SK-N-SH (cell line): ENCODE data around the gene RNF111. TPM values are rescaled to one million over a fixed set of nuclear protein-coding genes. Genes with fewer than 3 reads are reported as not detected.

ENCODE experiments used
- CTCF ChIA-PET: fragments of 300-600, 350-600 bp; formaldehyde crosslinking; extraction: SDS; loops from one replicate; lab custom pipeline; 2021; lab: Yijun Ruan, JAX
- POLR2A ChIA-PET: fragments of 350-600 bp; sonication (Branson Sonifier 250); formaldehyde crosslinking; extraction: SDS; loops from one replicate; lab custom pipeline; 2020; ENCODE audit warnings: antibody characterized with exemption, inconsistent platforms; lab: Yijun Ruan, JAX
- DNase-seq: peaks from one replicate; pipeline ENCODE4 v3.0.0; 2012
- H2AFZ ChIP-seq: fragments of 200-600 bp; sonication (generic); 2 replicates; pipeline ENCODE4 v1.8.1; 2016; ENCODE audit warnings: antibody characterized with exemption, mild to moderate bottlenecking, low read depth
- H3F3A ChIP-seq: fragments of 200-600 bp; sonication (generic); replicated peaks from 2 replicates; pipeline ENCODE3; 2016; ENCODE audit warnings: antibody characterized with exemption, mild to moderate bottlenecking; ENCODE audit not compliant: insufficient read depth
- H3K27ac ChIP-seq, 2 experiments: fragments of 200-500 bp in 1 of 2; fragments of 200-600 bp in 1 of 2; sonication (Bioruptor generic) in 1 of 2; sonication (generic), shearing (Covaris generic) in 1 of 2; 2 replicates each; pipeline versions ENCODE4 v1.5.1 to v1.6.1; 2014 to 2016; ENCODE audit warnings: low read depth in 2 of 2, inconsistent platforms in 1 of 2, low read length in 1 of 2, mild to moderate bottlenecking in 1 of 2, mixed read lengths in 1 of 2
- H3K27me3 ChIP-seq: fragments of 200-600 bp; sonication (generic), shearing (Covaris generic); 2 replicates; pipeline ENCODE4 v1.6.1; 2016; ENCODE audit warnings: mixed run types; ENCODE audit not compliant: insufficient read depth
- H3K36me3 ChIP-seq, 2 experiments: fragments of 200-500 bp in 1 of 2; fragments of 200-600 bp in 1 of 2; sonication (Bioruptor generic) in 1 of 2; sonication (generic) in 1 of 2; replicated peaks in 1 of 2; 2 replicates each; pipeline versions ENCODE3 to v1.5.1; 2014 to 2016; ENCODE audit warnings: low read length in 1 of 2, mild to moderate bottlenecking in 1 of 2; ENCODE audit not compliant: insufficient read depth in 2 of 2, control insufficient read depth in 1 of 2
- H3K4me1 ChIP-seq, 2 experiments: fragments of 200-500 bp in 1 of 2; fragments of 200-600 bp in 1 of 2; sonication (Bioruptor generic) in 1 of 2; sonication (generic), shearing (Covaris generic) in 1 of 2; 2 replicates each; pipeline versions ENCODE4 v1.5.1 to v1.6.1; 2014 to 2016; ENCODE audit warnings: low read depth in 1 of 2, low read length in 1 of 2, mixed run types in 1 of 2; ENCODE audit not compliant: insufficient read depth in 2 of 2, control insufficient read depth in 1 of 2
- H3K4me2 ChIP-seq: fragments of 200-600 bp; sonication (generic), shearing (Covaris generic); 2 replicates; pipeline ENCODE4 v1.6.1; 2017; ENCODE audit warnings: mixed run types
- H3K4me3 ChIP-seq, 2 experiments: fragments of 200-500 bp in 1 of 2; fragments of 200-600 bp in 1 of 2; sonication (Bioruptor generic) in 1 of 2; sonication (generic), shearing (Covaris generic) in 1 of 2; 2 replicates each; pipeline versions ENCODE4 v1.5.1 to v1.8.1; 2014 to 2016; ENCODE audit warnings: low read depth in 2 of 2, inconsistent platforms in 1 of 2, low read length in 1 of 2, mild to moderate bottlenecking in 1 of 2, mixed read lengths in 1 of 2, moderate library complexity in 1 of 2
- H3K79me2 ChIP-seq: fragments of 200-600 bp; sonication (generic); 2 replicates; pipeline ENCODE4 v1.8.1; 2017; ENCODE audit warnings: mild to moderate bottlenecking; ENCODE audit not compliant: insufficient read depth
- H3K9ac ChIP-seq: fragments of 200-600 bp; sonication (generic); 2 replicates; pipeline ENCODE4 v1.6.1; 2017; ENCODE audit warnings: mixed run types
- H3K9me2 ChIP-seq: fragments of 200-600 bp; sonication (generic); 2 replicates; pipeline ENCODE4 v1.6.1; 2017; ENCODE audit warnings: mixed run types
- H3K9me3 ChIP-seq: fragments of 200-600 bp; sonication (generic); 2 replicates; pipeline ENCODE4 v1.6.1; 2017; ENCODE audit warnings: mixed run types, mild to moderate bottlenecking, moderate library complexity
- H4K20me1 ChIP-seq: fragments of 200-600 bp; sonication (generic); 2 replicates; pipeline ENCODE4 v1.6.1; 2017; ENCODE audit warnings: mild to moderate bottlenecking, mixed run types; ENCODE audit not compliant: insufficient read depth
- ELF1 ChIP-seq: IDR thresholded peaks from 2 replicates; pipeline ENCODE4 v1.4.0; 2012
- EP300 ChIP-seq, 2 experiments: IDR thresholded peaks; 2 replicates each; pipeline versions ENCODE4 v1.4.0 to v1.6.1; 2012; ENCODE audit warnings: borderline replicate concordance in 1 of 2, low read depth in 1 of 2, low read length in 1 of 2
- GATA2 ChIP-seq: sonication (generic); formaldehyde crosslinking; IDR thresholded peaks from 2 replicates; pipeline ENCODE4 v1.5.0; 2020; ENCODE audit warnings: mild to moderate bottlenecking, missing genetic modification reagents
- MAX ChIP-seq: IDR thresholded peaks from 2 replicates; pipeline ENCODE4 v1.4.0; 2012; ENCODE audit warnings: low read depth
- MXI1 ChIP-seq: IDR thresholded peaks from 2 replicates; pipeline ENCODE4 v1.6.1; 2012; ENCODE audit warnings: mild to moderate bottlenecking, low read depth, low read length, improper control_type of control experiment
- RFX5 ChIP-seq: IDR thresholded peaks from 2 replicates; pipeline ENCODE4 v1.6.1; 2012; ENCODE audit warnings: mild to moderate bottlenecking, improper control_type of control experiment, low read length
- SIN3A ChIP-seq: IDR thresholded peaks from 2 replicates; pipeline ENCODE4 v1.6.1; 2012; ENCODE audit warnings: low read depth, mild to moderate bottlenecking, low read length, moderate library complexity, borderline replicate concordance
- SMC3 ChIP-seq: IDR thresholded peaks from 2 replicates; pipeline ENCODE4 v1.6.1; 2012; ENCODE audit warnings: low read depth, low read length, improper control_type of control experiment
- TCF12 ChIP-seq: IDR thresholded peaks from 2 replicates; pipeline ENCODE4 v1.4.0; 2012
- TEAD4 ChIP-seq: IDR thresholded peaks from 2 replicates; pipeline ENCODE4 v1.4.0; 2012; ENCODE audit warnings: mild to moderate bottlenecking, borderline replicate concordance; ENCODE audit not compliant: insufficient read depth
- USF1 ChIP-seq: IDR thresholded peaks from 2 replicates; pipeline ENCODE4 v1.4.0; 2012; ENCODE audit warnings: low read depth, borderline replicate concordance
- WGBS: methylation state at CpG from one replicate; pipeline ENCODE4 v1.1.6; 2017; ENCODE audit warnings: low lambda C conversion rate; 5-methylcytosine and 5-hydroxymethylcytosine counted together
- polyA plus RNA-seq, 3 experiments: library from polyadenylated mRNA; depleted of rRNA; stranded (reverse); fragments of >200 nt; gene quantifications; 2 replicates each; pipeline ENCODE4 v1.2.3, GENCODE V29; 2012
- TF ChIP-seq, protein P1 (sequence below): IDR thresholded peaks from 2 replicates; pipeline ENCODE4 v1.4.0; 2012; ENCODE audit warnings: low read depth, borderline replicate concordance
- TF ChIP-seq, protein P2 (sequence below): fragments of 200-600 bp; sonication (generic); IDR thresholded peaks from 2 replicates; pipeline ENCODE4 v1.6.1; 2017; ENCODE audit warnings: antibody characterized with exemption, mild to moderate bottlenecking, moderate library complexity

Gene RNF111
- polyA plus RNA-seq, 1 of the 3 experiments (the other 2 are of a cell fraction): 16.5 TPM

DNA sequence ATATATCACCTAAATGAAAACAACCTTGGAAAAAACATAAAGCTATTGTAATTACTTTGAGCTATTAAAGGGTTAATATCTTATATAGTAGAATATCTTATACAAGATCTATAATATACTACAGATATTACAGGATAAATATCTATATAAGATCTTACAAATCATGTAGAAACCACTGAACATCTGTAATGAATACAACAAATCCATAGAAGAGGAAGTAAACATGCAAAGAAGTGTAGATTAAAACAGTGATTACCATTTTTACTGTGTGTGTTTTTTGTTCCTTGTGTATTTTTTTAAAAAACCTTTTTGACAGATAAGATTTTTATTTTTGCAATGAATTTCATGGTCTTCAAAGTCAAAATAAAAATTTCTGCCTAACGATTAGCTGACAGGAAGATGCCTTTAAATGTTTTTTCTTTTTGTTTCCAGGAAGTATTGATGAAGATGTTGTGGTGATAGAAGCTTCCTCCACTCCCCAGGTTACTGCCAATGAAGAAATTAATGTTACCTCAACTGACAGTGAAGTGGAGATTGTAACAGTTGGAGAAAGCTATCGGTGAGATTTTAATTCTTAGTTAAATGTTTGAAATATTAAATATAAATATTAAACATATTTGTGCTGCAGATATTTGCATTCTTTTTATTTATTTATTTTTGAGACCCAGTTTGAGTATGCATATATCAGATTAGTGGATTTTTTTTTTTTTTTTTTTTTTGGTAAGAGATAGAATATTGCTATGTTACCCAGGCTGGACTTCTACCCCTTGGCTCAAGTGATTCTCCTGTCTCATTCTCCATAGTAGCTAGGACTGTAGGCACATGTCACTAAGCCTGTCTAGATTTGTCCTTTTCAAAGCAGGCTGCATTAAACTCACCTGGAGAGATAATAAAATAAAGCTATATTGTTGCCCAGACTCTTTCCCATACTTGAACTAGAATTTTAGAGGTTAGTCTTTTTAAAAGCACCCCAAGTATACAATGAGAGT is 64.7 kb downstream of the RNF111 start:
- Histone ChIP-seq H3K27me3 (no peaks in the 10 kb centered on the region), H3K9ac (no peak overlapping the region), H3K4me1 (peaks cover 0 to 10% of the 10 kb centered on the region in 2 experiments; a peak in 1 of 4 replicates), H3K4me3 (no peak overlapping the region), H3K9me2 (no peaks in the 10 kb centered on the region), H3F3A (peaks cover 6% of the 10 kb centered on the region), H3K36me3 (peaks cover 31% of the 10 kb centered on the region in 2 experiments), H2AFZ (no peak overlapping the region), H3K4me2 (no peak overlapping the region), H4K20me1 (no peaks in the 10 kb centered on the region), H3K79me2 (peaks cover 45% of the 10 kb centered on the region), H3K9me3 (no peaks in the 10 kb centered on the region), H3K27ac (peak overlapping the region in 1 of 2 experiments; percentile 51; a peak in 1 of 4 replicates)
- no peak for DNase-seq
- CTCF ChIA-PET: no interaction called here
- POLR2A ChIA-PET: no interaction called here
- 87% methylated on average over 2 of the region's 2 CpGs for WGBS
- TF ChIP-seq EP300 (IDR thresholded peaks at IDR 0.05; ENCODE audit: borderline replicate concordance in 1 of 2, low read depth in 1 of 2, low read length in 1 of 2) (no peak), MAX (no peak), MXI1 (no peak), RFX5 (no peak), SIN3A (no peak), SMC3 (no peak), TCF12 (no peak), ELF1 (no peak), GATA2 (CRISPR knock-in tag) (no peak), USF1 (no peak), TEAD4 (no peak)
- TF ChIP-seq, protein P1, sequence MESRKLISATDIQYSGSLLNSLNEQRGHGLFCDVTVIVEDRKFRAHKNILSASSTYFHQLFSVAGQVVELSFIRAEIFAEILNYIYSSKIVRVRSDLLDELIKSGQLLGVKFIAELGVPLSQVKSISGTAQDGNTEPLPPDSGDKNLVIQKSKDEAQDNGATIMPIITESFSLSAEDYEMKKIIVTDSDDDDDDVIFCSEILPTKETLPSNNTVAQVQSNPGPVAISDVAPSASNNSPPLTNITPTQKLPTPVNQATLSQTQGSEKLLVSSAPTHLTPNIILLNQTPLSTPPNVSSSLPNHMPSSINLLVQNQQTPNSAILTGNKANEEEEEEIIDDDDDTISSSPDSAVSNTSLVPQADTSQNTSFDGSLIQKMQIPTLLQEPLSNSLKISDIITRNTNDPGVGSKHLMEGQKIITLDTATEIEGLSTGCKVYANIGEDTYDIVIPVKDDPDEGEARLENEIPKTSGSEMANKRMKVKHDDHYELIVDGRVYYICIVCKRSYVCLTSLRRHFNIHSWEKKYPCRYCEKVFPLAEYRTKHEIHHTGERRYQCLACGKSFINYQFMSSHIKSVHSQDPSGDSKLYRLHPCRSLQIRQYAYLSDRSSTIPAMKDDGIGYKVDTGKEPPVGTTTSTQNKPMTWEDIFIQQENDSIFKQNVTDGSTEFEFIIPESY: no peak
- TF ChIP-seq, protein P2, sequence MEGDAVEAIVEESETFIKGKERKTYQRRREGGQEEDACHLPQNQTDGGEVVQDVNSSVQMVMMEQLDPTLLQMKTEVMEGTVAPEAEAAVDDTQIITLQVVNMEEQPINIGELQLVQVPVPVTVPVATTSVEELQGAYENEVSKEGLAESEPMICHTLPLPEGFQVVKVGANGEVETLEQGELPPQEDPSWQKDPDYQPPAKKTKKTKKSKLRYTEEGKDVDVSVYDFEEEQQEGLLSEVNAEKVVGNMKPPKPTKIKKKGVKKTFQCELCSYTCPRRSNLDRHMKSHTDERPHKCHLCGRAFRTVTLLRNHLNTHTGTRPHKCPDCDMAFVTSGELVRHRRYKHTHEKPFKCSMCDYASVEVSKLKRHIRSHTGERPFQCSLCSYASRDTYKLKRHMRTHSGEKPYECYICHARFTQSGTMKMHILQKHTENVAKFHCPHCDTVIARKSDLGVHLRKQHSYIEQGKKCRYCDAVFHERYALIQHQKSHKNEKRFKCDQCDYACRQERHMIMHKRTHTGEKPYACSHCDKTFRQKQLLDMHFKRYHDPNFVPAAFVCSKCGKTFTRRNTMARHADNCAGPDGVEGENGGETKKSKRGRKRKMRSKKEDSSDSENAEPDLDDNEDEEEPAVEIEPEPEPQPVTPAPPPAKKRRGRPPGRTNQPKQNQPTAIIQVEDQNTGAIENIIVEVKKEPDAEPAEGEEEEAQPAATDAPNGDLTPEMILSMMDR: no peak
